K562 (cell line): ENCODE data around the gene ZFP36. TPM values are rescaled to one million over a fixed set of nuclear protein-coding genes. Genes with fewer than 3 reads are reported as not detected.

Source experiments
- ARID4B ChIP-seq: sonication (generic); formaldehyde crosslinking; IDR thresholded peaks from 2 replicates; pipeline ENCODE4 v1.8.0; 2022; ENCODE audit warnings: mild to moderate bottlenecking, missing genetic modification reagents
- ATF7 ChIP-seq: fragments of 450-650 bp; IDR thresholded peaks from 2 replicates; pipeline ENCODE4 v1.7.1; 2014; ENCODE audit warnings: mild to moderate bottlenecking, moderate library complexity
- BRF1 ChIP-seq: IDR thresholded peaks from 3 replicates; pipeline ENCODE4 v1.6.1; 2011; ENCODE audit warnings: borderline replicate concordance, mild to moderate bottlenecking; ENCODE audit not compliant: insufficient read length; ENCODE audit errors: extremely low read depth
- E4F1 ChIP-seq: fragments of 250-450 bp; sonication (Bioruptor Pico); IDR thresholded peaks from 2 replicates; pipeline ENCODE4 v1.5.0; 2021; ENCODE audit warnings: mild to moderate bottlenecking, borderline replicate concordance
- ETV5 ChIP-seq: sonication (generic); formaldehyde crosslinking; IDR thresholded peaks from 2 replicates; pipeline ENCODE4 v1.4.0; 2020; ENCODE audit warnings: low read depth, mild to moderate bottlenecking, missing genetic modification reagents
- KDM2B ChIP-seq: fragments of 250-450 bp; sonication (Bioruptor Pico); IDR thresholded peaks from 2 replicates; pipeline ENCODE4 v1.8.0; 2021; ENCODE audit warnings: mild to moderate bottlenecking, moderate library complexity
- L3MBTL2 ChIP-seq: fragments of 450-650 bp; IDR thresholded peaks from 2 replicates; pipeline ENCODE4 v1.6.1; 2016; ENCODE audit warnings: mild to moderate bottlenecking, moderate library complexity
- NR3C1 ChIP-seq: sonication (generic); formaldehyde crosslinking; IDR thresholded peaks from 2 replicates; pipeline ENCODE4 v1.8.1; 2022; ENCODE audit warnings: missing genetic modification reagents
- PML ChIP-seq: IDR thresholded peaks from 2 replicates; pipeline ENCODE4 v1.6.1; 2012; ENCODE audit warnings: low read length, inconsistent platforms
- TBP ChIP-seq: optimal IDR thresholded peaks from 2 replicates; pipeline ENCODE3; 2011; ENCODE audit warnings: low read depth, low read length, improper control_type of control experiment
- XRCC4 ChIP-seq: IDR thresholded peaks from one replicate; pipeline ENCODE4 v1.6.1; 2011; ENCODE audit not compliant: insufficient read depth, insufficient read length; ENCODE audit errors: extremely low read depth
- ZBED1 ChIP-seq: IDR thresholded peaks from 2 replicates; pipeline ENCODE4 v1.6.1; 2014
- ZNF165 ChIP-seq: fragments of 250-450 bp; sonication (Bioruptor Pico); IDR thresholded peaks from 2 replicates; pipeline ENCODE4 v1.4.0; 2020; ENCODE audit warnings: borderline replicate concordance
- ZNF175 ChIP-seq: fragments of 200-800 bp; sonication (Bioruptor generic); IDR thresholded peaks from 2 replicates; pipeline ENCODE4 v1.6.1; 2016; ENCODE audit warnings: low read depth, mild to moderate bottlenecking, missing genetic modification characterization, missing compliant biosample characterization
- ZNF436 ChIP-seq: fragments of 250-450, 450-650 bp; sonication (Bioruptor Pico); formaldehyde crosslinking; IDR thresholded peaks from 2 replicates; pipeline ENCODE4 v1.7.0; 2020; ENCODE audit warnings: mild to moderate bottlenecking
- polyA plus RNA-seq, 8 experiments: library from polyadenylated mRNA; depleted of rRNA in 4 of 8; stranded (reverse) in 5 of 8; unstranded in 3 of 8; fragments of >200 nt; fragmentation: Nextera tagmentation in 2 of 8; fragmentation: Illumina TruSeq in 1 of 8; extraction: Ambion mirVana in 2 of 8; extraction: Trizol in 1 of 8; gene quantifications; 2 replicates each; pipeline versions ENCODE4 v1.2.1 to v1.2.3, GENCODE V29; 2011 to 2014; ENCODE audit warnings: inconsistent platforms in 1 of 8, missing spikeins in 1 of 8
- total RNA-seq, 7 experiments: library from RNA; depleted of rRNA in 6 of 7; stranded (reverse); fragments of >200 nt in 6 of 7; fragmentation: Illumina TruSeq in 2 of 7; extraction: Trizol in 2 of 7; gene quantifications; 2 replicates each; pipeline versions ENCODE4 v1.2.1 to v1.2.3, GENCODE V29; 2011 to 2021; ENCODE audit warnings: low replicate concordance in 1 of 7
- TF ChIP-seq, protein P1 (sequence below): fragments of 450-650 bp; IDR thresholded peaks from one replicate; pipeline ENCODE4 v1.6.1; 2018; ENCODE audit warnings: mild to moderate bottlenecking, moderate library complexity; ENCODE audit not compliant: partially characterized antibody
- TF ChIP-seq, protein P2 (sequence below): fragments of 150-350 bp; IDR thresholded peaks from 2 replicates; pipeline ENCODE4 v1.6.1; 2014; ENCODE audit warnings: low read depth, mild to moderate bottlenecking, low read length, borderline replicate concordance

ZFP36 gene
- total and polyA plus RNA-seq, 9 of the 15 experiments (the other 6 are each of a cell fraction or from before 2014, with no cell fraction given): 1.0 to 20.1 (median 3.5) TPM

- TF ChIP-seq ZBED1 (no peak), PML (peak; percentile 67), ARID4B (CRISPR knock-in tag) (0 out of 2 replicates have a peak, but pooled peaks have one; percentile 82), ZNF175 (no peak), XRCC4 (no peak), KDM2B (no peak), ZNF165 (no peak), ZNF436 (CRISPR knock-in tag) (no peak), E4F1 (CRISPR knock-in tag) (peak; percentile 89), ETV5 (peak; percentile 76), L3MBTL2 (no peak; the same call in none of the 2 replicates), NR3C1 (no peak), BRF1 (no peak), ATF7 (peak; percentile 99), TBP (peak; percentile 98)
- TF ChIP-seq, protein P1, sequence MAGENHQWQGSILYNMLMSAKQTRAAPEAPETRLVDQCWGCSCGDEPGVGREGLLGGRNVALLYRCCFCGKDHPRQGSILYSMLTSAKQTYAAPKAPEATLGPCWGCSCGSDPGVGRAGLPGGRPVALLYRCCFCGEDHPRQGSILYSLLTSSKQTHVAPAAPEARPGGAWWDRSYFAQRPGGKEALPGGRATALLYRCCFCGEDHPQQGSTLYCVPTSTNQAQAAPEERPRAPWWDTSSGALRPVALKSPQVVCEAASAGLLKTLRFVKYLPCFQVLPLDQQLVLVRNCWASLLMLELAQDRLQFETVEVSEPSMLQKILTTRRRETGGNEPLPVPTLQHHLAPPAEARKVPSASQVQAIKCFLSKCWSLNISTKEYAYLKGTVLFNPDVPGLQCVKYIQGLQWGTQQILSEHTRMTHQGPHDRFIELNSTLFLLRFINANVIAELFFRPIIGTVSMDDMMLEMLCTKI: no peak
- TF ChIP-seq, protein P2, sequence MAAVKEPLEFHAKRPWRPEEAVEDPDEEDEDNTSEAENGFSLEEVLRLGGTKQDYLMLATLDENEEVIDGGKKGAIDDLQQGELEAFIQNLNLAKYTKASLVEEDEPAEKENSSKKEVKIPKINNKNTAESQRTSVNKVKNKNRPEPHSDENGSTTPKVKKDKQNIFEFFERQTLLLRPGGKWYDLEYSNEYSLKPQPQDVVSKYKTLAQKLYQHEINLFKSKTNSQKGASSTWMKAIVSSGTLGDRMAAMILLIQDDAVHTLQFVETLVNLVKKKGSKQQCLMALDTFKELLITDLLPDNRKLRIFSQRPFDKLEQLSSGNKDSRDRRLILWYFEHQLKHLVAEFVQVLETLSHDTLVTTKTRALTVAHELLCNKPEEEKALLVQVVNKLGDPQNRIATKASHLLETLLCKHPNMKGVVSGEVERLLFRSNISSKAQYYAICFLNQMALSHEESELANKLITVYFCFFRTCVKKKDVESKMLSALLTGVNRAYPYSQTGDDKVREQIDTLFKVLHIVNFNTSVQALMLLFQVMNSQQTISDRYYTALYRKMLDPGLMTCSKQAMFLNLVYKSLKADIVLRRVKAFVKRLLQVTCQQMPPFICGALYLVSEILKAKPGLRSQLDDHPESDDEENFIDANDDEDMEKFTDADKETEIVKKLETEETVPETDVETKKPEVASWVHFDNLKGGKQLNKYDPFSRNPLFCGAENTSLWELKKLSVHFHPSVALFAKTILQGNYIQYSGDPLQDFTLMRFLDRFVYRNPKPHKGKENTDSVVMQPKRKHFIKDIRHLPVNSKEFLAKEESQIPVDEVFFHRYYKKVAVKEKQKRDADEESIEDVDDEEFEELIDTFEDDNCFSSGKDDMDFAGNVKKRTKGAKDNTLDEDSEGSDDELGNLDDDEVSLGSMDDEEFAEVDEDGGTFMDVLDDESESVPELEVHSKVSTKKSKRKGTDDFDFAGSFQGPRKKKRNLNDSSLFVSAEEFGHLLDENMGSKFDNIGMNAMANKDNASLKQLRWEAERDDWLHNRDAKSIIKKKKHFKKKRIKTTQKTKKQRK: peak; percentile 85
These were observed 15.8 kb upstream of the ZFP36 start, which contains the start of the genes MED29 and PAF1 (continued) for GRCh38 chr19:39390751-39391437.
